Limb (tissue), 2 donors: ENCODE data around the gene CDKN1C.

Experiments used
- DNase-seq, 2 donors: peaks; one replicate each; pipeline ENCODE4 v3.0.0-alpha.2; 2016; ENCODE audit errors: extremely low spot score in 2 of 2

CDKN1C gene

GRCh38 chr11:2890466-2891294 is 5.1 kb upstream of the CDKN1C start:
- peak; percentile 77 to 89 for DNase-seq

- no peak for DNase-seq
These were observed 4.0 kb upstream of the CDKN1C start for GRCh38 chr11:2889362-2890273.

GRCh38 chr11:2888266-2888968 is 2.8 kb upstream of the CDKN1C start:
- peak; percentile 88 to 95 for DNase-seq

- DNase-seq = no peak
These were observed 2.1 kb upstream of the CDKN1C start for GRCh38 chr11:2887515-2888195.

GRCh38 chr11:2886936-2887335 is 1.4 kb upstream of the CDKN1C start:
- DNase-seq = no peak

- DNase-seq = peak; percentile 77 to 78
These were observed 768 bp upstream of the CDKN1C start for GRCh38 chr11:2886191-2886894.

- peak in 1 of 2 donors; percentile 81 for DNase-seq
These were observed 428 bp downstream of the CDKN1C start for GRCh38 chr11:2885017-2885677.

GRCh38 chr11:2883979-2884815 is 1.4 kb downstream of the CDKN1C start:
- peak in 1 of 2 donors; percentile 74 for DNase-seq

- no peak for DNase-seq
These were observed 2.0 kb downstream of the CDKN1C start for GRCh38 chr11:2883640-2883978.

- DNase-seq = no peak
These were observed 3.0 kb downstream of the CDKN1C start for GRCh38 chr11:2882396-2883110.

- peak in 1 of 2 donors; percentile 58 for DNase-seq
These were observed 3.6 kb downstream of the CDKN1C start for GRCh38 chr11:2881981-2882375.

GRCh38 chr11:2881076-2881980 is 4.2 kb downstream of the CDKN1C start:
- DNase-seq = no peak

- DNase-seq = no peak
These were observed 4.9 kb downstream of the CDKN1C start for GRCh38 chr11:2880646-2881045.

- no peak for DNase-seq
These were observed 6.8 kb downstream of the CDKN1C start for GRCh38 chr11:2878782-2879181.

GRCh38 chr11:2877474-2877873 is 8.1 kb downstream of the CDKN1C start:
- DNase-seq = no peak

GRCh38 chr11:2874963-2875362 is 10.6 kb downstream of the CDKN1C start:
- no peak for DNase-seq

- DNase-seq = no peak
These were observed 14.4 kb downstream of the CDKN1C start for GRCh38 chr11:2870969-2871680.
